Measurements from ENCODE around the gene ABCC3. TPM values are rescaled to one million over a fixed set of nuclear protein-coding genes. Genes with fewer than 3 reads are reported as not detected.

Gene ABCC3
- total and polyA plus RNA-seq, 2 experiments from 2014 or later: 0.53 TPM; not detected in 1

GRCh38 chr17:50601823-50602375, 32.8 kb upstream of the ABCC3 start:
- no peaks in the 10 kb centered on the region for H3K9me3 ChIP-seq (ENCODE audit: low read depth)
- no peak overlapping the region for H3K4me3 ChIP-seq
- no peaks in the 10 kb centered on the region for H3K27me3 ChIP-seq
- H3K36me3 ChIP-seq: no peaks in the 10 kb centered on the region
- peaks cover 11% of the 10 kb centered on the region for H3K4me1 ChIP-seq (ENCODE audit: low read depth)
- no peak overlapping the region for H3K27ac ChIP-seq
- DNase-seq (ENCODE audit: low read depth in 1 of 2, low spot score in 1 of 2): no peak
- TF ChIP-seq CTCF (IDR thresholded peaks at IDR 0.05; ENCODE audit: low read depth, low read length): no peak

GRCh38 chr17:50602836-50603235, 31.8 kb upstream of the ABCC3 start:
- Histone ChIP-seq H3K4me1 (ENCODE audit: low read depth) (peaks cover 11% of the 10 kb centered on the region), H3K9me3 (ENCODE audit: low read depth) (no peaks in the 10 kb centered on the region), H3K27me3 (no peaks in the 10 kb centered on the region), H3K4me3 (no peak overlapping the region), H3K36me3 (no peaks in the 10 kb centered on the region), H3K27ac (no peak overlapping the region)
- DNase-seq (ENCODE audit: low read depth in 1 of 2, low spot score in 1 of 2): no peak
- TF ChIP-seq CTCF (IDR thresholded peaks at IDR 0.05; ENCODE audit: low read depth, low read length): no peak

GRCh38 chr17:50603340-50603739, 31.3 kb upstream of the ABCC3 start:
- no peaks in the 10 kb centered on the region for H3K27me3 ChIP-seq
- no peak overlapping the region for H3K27ac ChIP-seq
- H3K4me1 ChIP-seq (ENCODE audit: low read depth): peaks cover 11% of the 10 kb centered on the region
- no peak for TF ChIP-seq CTCF (IDR thresholded peaks at IDR 0.05; ENCODE audit: low read depth, low read length)
- H3K4me3 ChIP-seq: no peak overlapping the region
- no peaks in the 10 kb centered on the region for H3K36me3 ChIP-seq
- H3K9me3 ChIP-seq (ENCODE audit: low read depth): no peaks in the 10 kb centered on the region
- DNase-seq (ENCODE audit: low read depth in 1 of 2, low spot score in 1 of 2): no peak

GRCh38 chr17:50604513-50604912, 30.2 kb upstream of the ABCC3 start:
- Histone ChIP-seq H3K36me3 (no peaks in the 10 kb centered on the region), H3K27me3 (no peaks in the 10 kb centered on the region), H3K4me1 (ENCODE audit: low read depth) (peaks cover 11% of the 10 kb centered on the region), H3K4me3 (no peak overlapping the region), H3K27ac (no peak overlapping the region), H3K9me3 (ENCODE audit: low read depth) (no peaks in the 10 kb centered on the region)
- TF ChIP-seq CTCF (IDR thresholded peaks at IDR 0.05; ENCODE audit: low read depth, low read length): no peak
- DNase-seq (ENCODE audit: low read depth in 1 of 2, low spot score in 1 of 2): peak in 1 of 2 donors; percentile 96

GRCh38 chr17:50605429-50605828, 29.3 kb upstream of the ABCC3 start:
- DNase-seq (ENCODE audit: low read depth in 1 of 2, low spot score in 1 of 2): peak in 1 of 2 donors; percentile 67
- no peak for TF ChIP-seq CTCF (IDR thresholded peaks at IDR 0.05; ENCODE audit: low read depth, low read length)

More at GRCh38 chr17:50605429-50605828, 29.3 kb upstream of the ABCC3 start:
- H3K27ac ChIP-seq: no peak overlapping the region
- H3K36me3 ChIP-seq: no peaks in the 10 kb centered on the region
- no peaks in the 10 kb centered on the region for H3K9me3 ChIP-seq (ENCODE audit: low read depth)
- H3K27me3 ChIP-seq: no peaks in the 10 kb centered on the region
- no peak overlapping the region for H3K4me3 ChIP-seq
- peaks cover 11% of the 10 kb centered on the region for H3K4me1 ChIP-seq (ENCODE audit: low read depth)

All from cardiac muscle cell (in vitro differentiated cells and primary cell).